Effector CD8-positive, alpha-beta T cell (primary cell): ENCODE data around the gene GPR68.
"Not testable (repeated sequence)": the region's sequence is repeated elsewhere in the genome, so short reads cannot be mapped to it uniquely, and the experiment has no call there.

Experiments used
- DNase-seq: peaks from one replicate; lab custom pipeline; 2025; lab: John Stamatoyannopoulos, UW

Gene GPR68

DNA sequence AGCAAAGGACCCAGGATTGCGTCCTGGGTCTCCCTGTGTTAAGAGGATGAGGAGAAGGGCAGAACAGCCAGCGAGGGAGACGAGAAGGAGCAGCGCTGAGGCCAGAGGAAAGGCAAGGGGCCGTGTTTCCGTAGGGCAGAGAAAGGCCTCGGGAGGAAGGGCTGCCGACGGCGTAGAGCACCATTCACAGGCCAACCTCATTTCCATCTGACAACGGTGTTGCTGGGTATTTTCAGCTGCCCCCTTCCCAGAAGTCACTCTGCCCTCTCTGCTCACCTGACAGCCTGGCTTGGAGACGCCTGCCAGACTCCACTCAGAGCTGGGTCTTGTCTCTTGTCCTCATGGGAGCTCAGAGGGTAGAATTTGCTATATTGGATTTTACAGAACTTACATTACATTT, 51.4 kb downstream of the GPR68 start:
- no peak for DNase-seq

DNA sequence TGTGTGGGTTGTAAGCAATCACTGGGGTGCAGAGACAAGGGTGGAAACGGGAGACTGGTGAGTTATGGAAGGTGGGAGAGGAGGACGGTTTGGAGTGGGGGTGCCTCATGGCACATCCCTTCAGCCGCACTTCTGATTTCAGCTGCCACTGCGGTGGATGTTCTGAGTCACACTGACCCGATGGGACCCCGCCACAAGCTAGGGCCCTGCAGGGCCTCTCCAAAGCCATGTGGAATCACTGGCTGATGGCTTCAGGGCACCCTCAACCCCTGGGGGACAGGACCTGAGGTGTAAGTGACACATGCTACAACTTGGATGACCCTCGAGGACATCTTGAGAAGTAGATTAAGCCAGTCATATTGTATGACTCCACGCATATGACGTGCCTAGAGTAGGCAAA, 53.7 kb downstream of the GPR68 start:
- no peak for DNase-seq

DNA sequence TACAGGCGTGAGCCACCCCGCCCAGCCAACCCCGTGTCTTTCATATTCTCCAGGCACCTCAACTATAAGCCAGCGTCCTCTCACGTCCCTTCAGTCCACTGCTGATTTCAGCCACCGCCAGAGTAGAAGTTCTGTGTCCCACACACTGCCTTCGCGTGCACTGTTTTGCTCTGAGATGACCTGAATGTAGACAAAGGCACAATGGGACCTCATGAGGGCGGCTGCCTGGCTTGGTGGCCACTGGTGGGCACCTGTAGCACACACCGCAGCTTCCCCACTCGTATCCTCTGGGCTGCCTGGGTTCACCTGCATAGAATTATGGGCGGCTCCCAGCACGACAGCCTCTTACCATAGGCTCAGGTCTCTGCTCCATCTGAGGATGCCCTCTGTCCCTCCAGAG, 57.2 kb downstream of the GPR68 start:
- DNase-seq: no peak

DNA sequence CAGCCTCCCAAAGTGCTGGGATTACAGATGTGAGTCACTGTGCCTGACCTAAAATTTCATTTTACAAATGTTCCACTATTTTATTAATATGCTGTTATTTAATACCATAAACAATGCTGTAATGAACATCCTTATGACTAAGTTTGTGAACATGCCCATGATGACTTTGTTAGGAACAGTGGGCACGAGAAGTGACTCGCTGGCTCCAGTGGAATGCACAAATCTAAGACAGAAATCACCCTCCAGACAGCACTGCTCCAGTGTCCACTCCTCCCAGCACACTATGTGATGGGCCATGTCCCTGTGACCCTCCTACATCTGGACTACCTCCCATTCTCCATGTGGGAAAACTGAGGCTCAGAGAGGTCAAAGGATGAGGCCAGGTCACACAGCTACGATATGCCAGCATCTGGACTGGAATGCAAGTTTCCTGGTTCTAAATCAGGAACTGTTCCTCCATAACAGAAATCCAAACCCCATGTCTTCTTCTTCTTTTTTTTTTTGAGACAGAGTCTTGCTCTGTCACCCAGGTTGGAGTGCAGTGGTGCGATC, 57.9 kb downstream of the GPR68 start:
- DNase-seq: no peak

DNA sequence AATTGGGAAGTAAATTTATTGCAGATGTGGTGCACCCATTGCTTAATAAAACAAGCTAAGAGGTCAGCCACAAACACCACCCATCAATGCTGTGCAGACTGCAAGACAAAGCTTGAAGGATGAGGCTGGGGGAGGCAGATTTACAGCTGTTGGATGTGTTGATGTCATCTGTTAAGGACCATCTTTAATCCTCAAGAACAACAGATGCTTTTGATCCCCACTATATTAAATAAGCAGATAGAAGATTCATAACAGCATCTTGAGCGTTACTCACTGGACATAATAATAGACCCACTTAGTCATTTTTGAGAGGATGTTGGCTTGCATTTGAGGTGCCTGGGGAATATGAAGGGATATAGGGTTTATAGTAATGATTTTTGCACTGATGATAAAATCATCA, 58.8 kb downstream of the GPR68 start:
- DNase-seq: no peak

DNA sequence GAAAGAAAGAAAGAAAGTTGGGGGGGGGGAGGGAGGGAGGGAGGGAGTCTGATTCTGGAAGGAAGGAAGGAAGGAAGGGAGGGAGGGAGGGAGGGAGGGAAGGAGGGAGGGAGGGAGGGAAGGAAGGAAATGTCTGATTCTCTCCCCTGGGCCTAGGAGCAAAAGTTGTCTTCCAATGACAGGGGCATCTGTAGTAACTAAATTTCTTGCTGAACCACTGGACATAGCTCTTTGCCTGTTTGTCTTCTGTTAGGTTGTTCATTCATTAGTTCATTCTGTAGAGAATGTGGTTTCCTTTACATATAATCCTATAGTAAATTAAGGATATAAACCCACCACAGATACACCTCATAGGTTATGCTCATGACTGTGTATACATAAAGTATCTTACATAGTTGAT, 59.9 kb downstream of the GPR68 start:
- no peak for DNase-seq

DNA sequence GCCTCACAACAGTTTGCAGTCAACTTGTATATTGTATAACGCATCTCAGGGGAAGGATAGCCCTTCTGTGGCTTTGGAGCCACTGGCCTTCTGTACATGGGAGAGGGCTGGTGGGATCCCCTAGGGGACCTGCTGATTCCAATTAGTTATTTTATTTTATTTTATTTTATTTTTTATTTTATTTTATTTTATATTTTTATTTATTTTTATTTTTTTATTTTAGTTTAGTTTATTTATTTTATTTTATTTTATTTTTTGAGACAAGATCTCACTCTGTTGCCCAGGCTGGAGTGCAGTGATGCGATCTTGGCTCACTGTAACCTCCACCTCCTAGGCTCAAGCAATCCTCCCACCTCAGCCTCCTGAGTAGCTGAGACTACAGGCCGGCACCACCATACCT, 61.8 kb downstream of the GPR68 start:
- DNase-seq: not testable (repeated sequence)
